HepG2 (cell line): Measurements from ENCODE around the gene SPATS2. TPM values are rescaled to one million over a fixed set of nuclear protein-coding genes. Genes with fewer than 3 reads are reported as not detected.
A peak's percentile ranks its signal among the peaks of the same experiment; 100 is the strongest.

Experiments used
- ATF4 ChIP-seq, 2 experiments: fragments of 450-650 bp in 1 of 2; sonication (generic) in 1 of 2; formaldehyde crosslinking; IDR thresholded peaks; 2 replicates each; pipeline versions ENCODE4 v1.5.0 to v1.8.0; 2020 to 2022; ENCODE audit warnings: mild to moderate bottlenecking in 1 of 2, missing genetic modification reagents in 1 of 2
- CCDC6 ChIP-seq: sonication (generic); formaldehyde crosslinking; IDR thresholded peaks from 2 replicates; pipeline ENCODE4 v1.8.1; 2022; ENCODE audit warnings: mild to moderate bottlenecking, missing genetic modification reagents, moderate library complexity
- CTCF ChIP-seq: sonication (generic); formaldehyde crosslinking; IDR thresholded peaks from 2 replicates; pipeline ENCODE4 v1.5.0; 2020; ENCODE audit warnings: mild to moderate bottlenecking, missing genetic modification reagents, moderate library complexity
- ELF4 ChIP-seq: sonication (generic); formaldehyde crosslinking; IDR thresholded peaks from 2 replicates; pipeline ENCODE4 v1.5.0; 2020; ENCODE audit warnings: missing genetic modification reagents, mild to moderate bottlenecking, moderate library complexity, borderline replicate concordance
- FUBP1 ChIP-seq: sonication (generic); formaldehyde crosslinking; IDR thresholded peaks from 2 replicates; pipeline ENCODE4 v1.5.1; 2020; ENCODE audit warnings: missing genetic modification reagents, mild to moderate bottlenecking, borderline replicate concordance
- GZF1 ChIP-seq: sonication (generic); formaldehyde crosslinking; IDR thresholded peaks from 2 replicates; pipeline ENCODE4 v1.5.1; 2020; ENCODE audit warnings: mild to moderate bottlenecking, missing genetic modification reagents
- MEIS2 ChIP-seq: sonication (generic); formaldehyde crosslinking; IDR thresholded peaks from 2 replicates; pipeline ENCODE4 v1.9.0; 2021; ENCODE audit warnings: mild to moderate bottlenecking, missing genetic modification reagents
- NBN ChIP-seq: fragments of 450-650 bp; conservative IDR thresholded peaks from 2 replicates; pipeline ENCODE4 v1.6.1; 2017
- NR2F6 ChIP-seq, 2 experiments: IDR thresholded peaks; 2 replicates each; pipeline ENCODE4 v1.6.1; 2016; ENCODE audit warnings: antibody characterized with exemption in 1 of 2, mild to moderate bottlenecking in 1 of 2
- RORA ChIP-seq: sonication (generic); formaldehyde crosslinking; IDR thresholded peaks from 2 replicates; pipeline ENCODE4 v1.5.0; 2020; ENCODE audit warnings: mild to moderate bottlenecking, missing genetic modification reagents, moderate library complexity
- TBL1XR1 ChIP-seq: fragments of 150-350 bp; IDR thresholded peaks from 2 replicates; pipeline ENCODE4 v1.6.1; 2014; ENCODE audit warnings: borderline replicate concordance, low read length; ENCODE audit not compliant: partially characterized antibody
- ZFP90 ChIP-seq: sonication (generic); formaldehyde crosslinking; IDR thresholded peaks from 2 replicates; pipeline ENCODE4 v1.8.0; 2022; ENCODE audit warnings: missing genetic modification reagents, mild to moderate bottlenecking, inconsistent platforms, borderline replicate concordance
- ZNF205 ChIP-seq: IDR thresholded peaks from 2 replicates; pipeline ENCODE4 v1.6.1; 2018; ENCODE audit warnings: missing biosample characterization, missing genetic modification reagents
- ZNF207 ChIP-seq: fragments of 450-650 bp; IDR thresholded peaks from 2 replicates; pipeline ENCODE4 v1.6.1; 2016; ENCODE audit warnings: antibody characterized with exemption, borderline replicate concordance
- ZNF576 ChIP-seq: sonication (generic); formaldehyde crosslinking; IDR thresholded peaks from 2 replicates; pipeline ENCODE4 v1.4.0; 2020; ENCODE audit warnings: mild to moderate bottlenecking, missing genetic modification reagents
- ZNF644 ChIP-seq: IDR thresholded peaks from 2 replicates; pipeline ENCODE4 v1.6.1; 2016; ENCODE audit warnings: low read depth
- ZSCAN29 ChIP-seq: sonication (generic); formaldehyde crosslinking; conservative IDR thresholded peaks from 2 replicates; pipeline ENCODE4 v1.4.0; 2020; ENCODE audit warnings: mild to moderate bottlenecking, missing genetic modification reagents
- polyA plus RNA-seq, 8 experiments: library from polyadenylated mRNA; depleted of rRNA in 3 of 8; stranded (reverse) in 7 of 8; unstranded in 1 of 8; fragments of >200 nt; fragmentation: Illumina TruSeq in 4 of 8; extraction: Trizol in 4 of 8; gene quantifications; 2 replicates each; pipeline versions ENCODE4 v1.2.1 to v1.2.3, GENCODE V29; 2011 to 2016; ENCODE audit warnings: low read depth in 4 of 8, missing spikeins in 1 of 8, mixed read lengths in 1 of 8; ENCODE audit not compliant: insufficient read depth in 1 of 8
- total RNA-seq, 5 experiments: library from RNA; depleted of rRNA; stranded (reverse); fragments of >200 nt; fragmentation: Illumina TruSeq; extraction: Trizol; gene quantifications; 2 replicates each; pipeline ENCODE4 v1.2.3, GENCODE V29; 2016; ENCODE audit warnings: low read depth in 1 of 5
- TF ChIP-seq, protein P1 (sequence below): sonication (generic); formaldehyde crosslinking; IDR thresholded peaks from 2 replicates; pipeline ENCODE4 v1.9.0; 2021; ENCODE audit warnings: missing genetic modification reagents, mild to moderate bottlenecking, borderline replicate concordance
- TF ChIP-seq, protein P2 (sequence below): sonication (generic); formaldehyde crosslinking; IDR thresholded peaks from 2 replicates; pipeline ENCODE4 v1.8.1; 2023; ENCODE audit warnings: mild to moderate bottlenecking, missing genetic modification reagents
- TF ChIP-seq, protein P3 (sequence below): IDR thresholded peaks from 2 replicates; pipeline ENCODE4 v1.6.1; 2016

Gene SPATS2
- total and polyA plus RNA-seq, 2 of the 13 experiments (the other 11 are each of a cell fraction or from before 2014, with no cell fraction given): 19.3 to 28.1 TPM

DNA sequence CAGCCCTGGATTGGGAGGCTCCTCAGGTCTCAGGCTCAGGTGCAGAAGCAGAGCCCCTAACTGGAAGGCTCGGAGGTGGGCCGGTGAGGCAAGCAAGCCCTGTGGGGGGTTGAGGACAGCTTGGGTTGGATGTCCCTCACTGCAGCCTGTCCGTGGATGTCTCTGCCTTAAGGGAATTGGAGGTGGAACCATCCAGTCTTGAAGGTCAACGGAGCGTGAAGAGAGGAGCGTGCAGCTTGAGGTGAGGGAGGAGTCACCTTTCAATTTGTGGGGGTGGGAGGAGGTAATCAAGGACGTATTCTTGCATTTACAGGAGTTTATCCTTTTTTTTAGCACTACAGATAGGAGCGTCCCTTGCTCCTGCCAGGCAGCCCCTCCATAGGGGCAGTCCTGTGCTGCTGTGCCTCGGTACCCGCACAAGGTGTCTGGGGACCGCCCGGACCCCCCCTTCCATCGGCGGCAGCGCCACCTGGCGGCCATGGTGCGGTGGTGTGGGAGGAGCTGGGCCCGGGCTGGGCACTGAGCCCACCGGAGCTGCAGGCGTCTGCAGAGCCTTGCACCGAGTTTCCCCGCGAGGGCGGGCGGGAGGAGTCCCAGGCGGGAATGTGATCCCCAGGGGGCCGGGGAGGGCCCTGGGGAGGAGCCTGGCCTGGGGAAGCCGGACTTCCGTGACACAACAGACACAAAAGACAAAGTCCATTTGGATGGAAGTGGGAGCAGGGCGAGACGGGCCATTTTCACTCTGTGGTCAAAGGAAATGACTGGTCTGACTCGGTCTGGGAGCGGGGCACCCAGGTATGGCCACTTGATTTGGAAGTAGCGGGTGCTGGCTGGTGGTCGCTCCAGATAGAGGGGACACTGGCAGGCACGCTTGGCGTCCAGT, 19.7 kb upstream of the SPATS2 start (continued):
- TF ChIP-seq ZSCAN29 (CRISPR knock-in tag): peak; percentile 89; the same call in 1 of the 2 replicates
- peak; percentile 93 for TF ChIP-seq MEIS2 (CRISPR knock-in tag)
- peak; percentile 93 for TF ChIP-seq ZFP90 (CRISPR knock-in tag)
- TF ChIP-seq CCDC6 (CRISPR knock-in tag): peak; percentile 83
- TF ChIP-seq NR2F6 (IDR thresholded peaks at IDR 0.05): no peak
- peak; percentile 40 for TF ChIP-seq NR2F6 (CRISPR knock-in tag; IDR thresholded peaks at IDR 0.05)
- no peak; the same call in 1 of the 2 replicates for TF ChIP-seq ZNF576
- no peak for TF ChIP-seq TBL1XR1
- no peak for TF ChIP-seq ATF4 (CRISPR knock-in tag; IDR thresholded peaks at IDR 0.05)
- peak; percentile 72 for TF ChIP-seq ZNF644
- no peak for TF ChIP-seq NBN
- TF ChIP-seq GZF1: no peak
- peak; percentile 97 for TF ChIP-seq CTCF (CRISPR knock-in tag)
- TF ChIP-seq, protein P1, sequence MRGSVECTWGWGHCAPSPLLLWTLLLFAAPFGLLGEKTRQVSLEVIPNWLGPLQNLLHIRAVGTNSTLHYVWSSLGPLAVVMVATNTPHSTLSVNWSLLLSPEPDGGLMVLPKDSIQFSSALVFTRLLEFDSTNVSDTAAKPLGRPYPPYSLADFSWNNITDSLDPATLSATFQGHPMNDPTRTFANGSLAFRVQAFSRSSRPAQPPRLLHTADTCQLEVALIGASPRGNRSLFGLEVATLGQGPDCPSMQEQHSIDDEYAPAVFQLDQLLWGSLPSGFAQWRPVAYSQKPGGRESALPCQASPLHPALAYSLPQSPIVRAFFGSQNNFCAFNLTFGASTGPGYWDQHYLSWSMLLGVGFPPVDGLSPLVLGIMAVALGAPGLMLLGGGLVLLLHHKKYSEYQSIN (CRISPR knock-in tag): no peak
- no peak for TF ChIP-seq RORA (CRISPR knock-in tag)
- TF ChIP-seq ELF4: peak; percentile 93
- peak; percentile 76; the same call in 1 of the 2 replicates for TF ChIP-seq ZNF205 (CRISPR knock-in tag)
- TF ChIP-seq ZNF207: no peak
- no peak for TF ChIP-seq FUBP1 (CRISPR knock-in tag)
- TF ChIP-seq, protein P2, sequence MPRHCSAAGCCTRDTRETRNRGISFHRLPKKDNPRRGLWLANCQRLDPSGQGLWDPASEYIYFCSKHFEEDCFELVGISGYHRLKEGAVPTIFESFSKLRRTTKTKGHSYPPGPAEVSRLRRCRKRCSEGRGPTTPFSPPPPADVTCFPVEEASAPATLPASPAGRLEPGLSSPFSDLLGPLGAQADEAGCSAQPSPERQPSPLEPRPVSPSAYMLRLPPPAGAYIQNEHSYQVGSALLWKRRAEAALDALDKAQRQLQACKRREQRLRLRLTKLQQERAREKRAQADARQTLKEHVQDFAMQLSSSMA (CRISPR knock-in tag): no peak; the same call in 1 of the 2 replicates
- TF ChIP-seq, protein P3, sequence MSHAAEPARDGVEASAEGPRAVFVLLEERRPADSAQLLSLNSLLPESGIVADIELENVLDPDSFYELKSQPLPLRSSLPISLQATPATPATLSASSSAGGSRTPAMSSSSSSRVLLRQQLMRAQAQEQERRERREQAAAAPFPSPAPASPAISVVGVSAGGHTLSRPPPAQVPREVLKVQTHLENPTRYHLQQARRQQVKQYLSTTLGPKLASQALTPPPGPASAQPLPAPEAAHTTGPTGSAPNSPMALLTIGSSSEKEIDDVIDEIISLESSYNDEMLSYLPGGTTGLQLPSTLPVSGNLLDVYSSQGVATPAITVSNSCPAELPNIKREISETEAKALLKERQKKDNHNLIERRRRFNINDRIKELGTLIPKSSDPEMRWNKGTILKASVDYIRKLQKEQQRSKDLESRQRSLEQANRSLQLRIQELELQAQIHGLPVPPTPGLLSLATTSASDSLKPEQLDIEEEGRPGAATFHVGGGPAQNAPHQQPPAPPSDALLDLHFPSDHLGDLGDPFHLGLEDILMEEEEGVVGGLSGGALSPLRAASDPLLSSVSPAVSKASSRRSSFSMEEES (CRISPR knock-in tag): peak; percentile 53; the same call in 1 of the 2 replicates
